Astrocyte (in vitro differentiated cells and primary cell): ENCODE measurements around the gene KLHL10. TPM values are rescaled to one million over a fixed set of nuclear protein-coding genes. Genes with fewer than 3 reads are reported as not detected.

ENCODE experiments used
- DNase-seq: peaks from one replicate; pipeline ENCODE4 v3.0.0-alpha.2; 2010; ENCODE audit warnings: low read depth
- FAIRE-seq: peaks from 2 replicates; lab custom pipeline; 2011; peaks lifted over from hg19 to GRCh38; lab: Jason Lieb, UNC
- H2AFZ ChIP-seq: 2 replicates; pipeline ENCODE4 v1.6.0; 2012; ENCODE audit warnings: low read depth, low read length, inconsistent platforms
- H3K27ac ChIP-seq: 2 replicates; pipeline ENCODE4 v1.5.1; 2011; ENCODE audit warnings: low read depth, low read length, inconsistent platforms
- H3K27me3 ChIP-seq: 2 replicates; pipeline ENCODE4 v1.6.0; 2011; ENCODE audit warnings: low read length, inconsistent platforms; ENCODE audit not compliant: insufficient read depth
- H3K36me3 ChIP-seq: 2 replicates; pipeline ENCODE4 v1.5.1; 2011; ENCODE audit warnings: low read length, inconsistent platforms; ENCODE audit not compliant: insufficient read depth
- H3K4me1 ChIP-seq: 2 replicates; pipeline ENCODE4 v1.5.1; 2011; ENCODE audit warnings: low read length, inconsistent platforms; ENCODE audit not compliant: insufficient read depth
- H3K4me2 ChIP-seq: 2 replicates; pipeline ENCODE4 v1.6.0; 2012; ENCODE audit warnings: low read length, inconsistent platforms
- H3K4me3 ChIP-seq: 2 replicates; pipeline ENCODE4 v1.5.1; 2011; ENCODE audit warnings: low read depth, mild to moderate bottlenecking, low read length, inconsistent platforms; ENCODE audit not compliant: insufficient read depth
- H3K79me2 ChIP-seq: 2 replicates; pipeline ENCODE4 v1.6.0; 2012; ENCODE audit warnings: mild to moderate bottlenecking, low read length, inconsistent platforms; ENCODE audit not compliant: insufficient read depth
- H3K9ac ChIP-seq: 2 replicates; pipeline ENCODE4 v1.6.0; 2012; ENCODE audit warnings: mild to moderate bottlenecking, low read length, inconsistent platforms
- H3K9me3 ChIP-seq: 2 replicates; pipeline ENCODE4 v1.5.1; 2012; ENCODE audit warnings: low read depth, mild to moderate bottlenecking, low read length, inconsistent platforms; ENCODE audit not compliant: insufficient read depth
- H4K20me1 ChIP-seq: 2 replicates; pipeline ENCODE4 v1.6.0; 2012; ENCODE audit warnings: low read length, inconsistent platforms; ENCODE audit not compliant: insufficient read depth
- H3K27ac Mint-ChIP-seq: one replicate; pipeline ENCODE4 v1.8.0; 2021; ENCODE audit warnings: mild to moderate bottlenecking, mixed read lengths; ENCODE audit not compliant: unreplicated experiment
- H3K27me3 Mint-ChIP-seq: one replicate; pipeline ENCODE4 v1.8.0; 2021; ENCODE audit warnings: low read depth, mixed read lengths; ENCODE audit not compliant: unreplicated experiment
- H3K36me3 Mint-ChIP-seq: one replicate; pipeline ENCODE4 v1.8.0; 2021; ENCODE audit warnings: low read depth, mixed read lengths; ENCODE audit not compliant: unreplicated experiment
- H3K4me1 Mint-ChIP-seq: one replicate; pipeline ENCODE4 v1.8.0; 2021; ENCODE audit warnings: low read depth, mixed read lengths; ENCODE audit not compliant: unreplicated experiment
- H3K4me3 Mint-ChIP-seq: one replicate; pipeline ENCODE4 v1.8.0; 2021; ENCODE audit warnings: mild to moderate bottlenecking, moderate library complexity, mixed read lengths; ENCODE audit not compliant: unreplicated experiment
- H3K9me3 Mint-ChIP-seq: one replicate; pipeline ENCODE4 v1.8.0; 2021; ENCODE audit warnings: mild to moderate bottlenecking, mixed read lengths; ENCODE audit not compliant: unreplicated experiment
- EZH2 ChIP-seq: IDR thresholded peaks from 2 replicates; pipeline ENCODE4 v1.6.1; 2012; ENCODE audit warnings: mild to moderate bottlenecking, low read length, inconsistent platforms; ENCODE audit not compliant: insufficient read depth
- total RNA-seq: library from RNA; stranded (reverse); gene quantifications from 2 replicates; pipeline ENCODE4 v1.2.1, GENCODE V29; 2021
- TF ChIP-seq, protein P1 (sequence below): IDR thresholded peaks from 2 replicates; pipeline ENCODE4 v1.5.1; 2011; ENCODE audit warnings: low read depth, mild to moderate bottlenecking, inconsistent platforms, low read length, moderate library complexity; ENCODE audit not compliant: insufficient read depth

KLHL10 gene
- total RNA-seq, 1 donor from 2014 or later = not detected

DNA sequence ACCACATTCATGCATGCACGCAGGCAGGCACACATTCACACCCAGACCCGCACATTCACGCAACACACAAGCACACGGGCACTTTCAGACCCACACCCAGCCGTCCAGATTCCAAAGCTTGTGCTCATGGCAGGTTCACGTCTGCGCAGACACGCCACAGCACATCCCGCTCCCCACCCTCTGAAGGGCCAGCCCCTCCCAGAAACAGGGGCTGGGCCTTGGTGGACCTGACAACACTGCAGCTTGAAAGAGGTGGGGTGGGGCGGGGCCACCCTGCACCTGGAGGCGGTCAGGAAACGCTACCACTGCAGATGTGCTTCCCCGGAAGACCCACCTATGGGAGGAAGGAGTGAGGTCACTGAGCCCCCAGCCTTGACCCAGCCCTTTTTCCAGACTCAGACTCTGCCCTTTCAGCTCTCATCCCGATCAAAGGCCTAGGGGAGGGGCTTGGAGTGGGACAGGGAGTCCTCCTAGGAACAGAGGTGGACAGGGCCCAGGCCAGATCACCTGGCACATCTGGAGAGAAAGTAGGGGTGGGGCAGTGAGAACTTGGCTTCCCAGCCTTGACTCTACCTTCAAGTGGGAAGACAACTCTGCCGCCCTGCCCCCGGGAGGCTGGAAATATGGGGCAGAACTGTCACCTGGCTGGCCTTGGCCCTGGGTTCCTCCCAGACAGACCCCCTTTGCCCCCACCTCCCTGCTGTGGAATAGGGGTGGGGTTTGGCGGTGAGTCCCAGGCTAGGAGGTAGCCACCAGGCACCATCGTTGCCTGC is 36.8 kb upstream of the KLHL10 start:
- Histone ChIP-seq H3K4me3 (no peak overlapping the region), H3K9ac (no peak overlapping the region), H3K36me3 (no peaks in the 10 kb centered on the region), H3K27me3 (no peaks in the 10 kb centered on the region), H3K27ac (no peak overlapping the region), H4K20me1 (peaks cover 7% of the 10 kb centered on the region), H2AFZ (no peak overlapping the region), H3K4me2 (peak overlapping the region; percentile 65), H3K9me3 (no peaks in the 10 kb centered on the region), H3K4me1 (peaks cover 10% of the 10 kb centered on the region), H3K79me2 (no peaks in the 10 kb centered on the region)
- Mint-ChIP-seq H3K9me3 (no peaks in the 10 kb centered on the region), H3K4me1 (peaks cover 14% of the 10 kb centered on the region), H3K36me3 (peaks cover 7% of the 10 kb centered on the region), H3K27ac (peak overlapping the region; percentile 37), H3K4me3 (no peak overlapping the region), H3K27me3 (no peaks in the 10 kb centered on the region)
- DNase-seq (peak; percentile 69), FAIRE-seq (no peak)
- no peak for TF ChIP-seq EZH2
- TF ChIP-seq, protein P1, sequence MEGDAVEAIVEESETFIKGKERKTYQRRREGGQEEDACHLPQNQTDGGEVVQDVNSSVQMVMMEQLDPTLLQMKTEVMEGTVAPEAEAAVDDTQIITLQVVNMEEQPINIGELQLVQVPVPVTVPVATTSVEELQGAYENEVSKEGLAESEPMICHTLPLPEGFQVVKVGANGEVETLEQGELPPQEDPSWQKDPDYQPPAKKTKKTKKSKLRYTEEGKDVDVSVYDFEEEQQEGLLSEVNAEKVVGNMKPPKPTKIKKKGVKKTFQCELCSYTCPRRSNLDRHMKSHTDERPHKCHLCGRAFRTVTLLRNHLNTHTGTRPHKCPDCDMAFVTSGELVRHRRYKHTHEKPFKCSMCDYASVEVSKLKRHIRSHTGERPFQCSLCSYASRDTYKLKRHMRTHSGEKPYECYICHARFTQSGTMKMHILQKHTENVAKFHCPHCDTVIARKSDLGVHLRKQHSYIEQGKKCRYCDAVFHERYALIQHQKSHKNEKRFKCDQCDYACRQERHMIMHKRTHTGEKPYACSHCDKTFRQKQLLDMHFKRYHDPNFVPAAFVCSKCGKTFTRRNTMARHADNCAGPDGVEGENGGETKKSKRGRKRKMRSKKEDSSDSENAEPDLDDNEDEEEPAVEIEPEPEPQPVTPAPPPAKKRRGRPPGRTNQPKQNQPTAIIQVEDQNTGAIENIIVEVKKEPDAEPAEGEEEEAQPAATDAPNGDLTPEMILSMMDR = no peak

DNA sequence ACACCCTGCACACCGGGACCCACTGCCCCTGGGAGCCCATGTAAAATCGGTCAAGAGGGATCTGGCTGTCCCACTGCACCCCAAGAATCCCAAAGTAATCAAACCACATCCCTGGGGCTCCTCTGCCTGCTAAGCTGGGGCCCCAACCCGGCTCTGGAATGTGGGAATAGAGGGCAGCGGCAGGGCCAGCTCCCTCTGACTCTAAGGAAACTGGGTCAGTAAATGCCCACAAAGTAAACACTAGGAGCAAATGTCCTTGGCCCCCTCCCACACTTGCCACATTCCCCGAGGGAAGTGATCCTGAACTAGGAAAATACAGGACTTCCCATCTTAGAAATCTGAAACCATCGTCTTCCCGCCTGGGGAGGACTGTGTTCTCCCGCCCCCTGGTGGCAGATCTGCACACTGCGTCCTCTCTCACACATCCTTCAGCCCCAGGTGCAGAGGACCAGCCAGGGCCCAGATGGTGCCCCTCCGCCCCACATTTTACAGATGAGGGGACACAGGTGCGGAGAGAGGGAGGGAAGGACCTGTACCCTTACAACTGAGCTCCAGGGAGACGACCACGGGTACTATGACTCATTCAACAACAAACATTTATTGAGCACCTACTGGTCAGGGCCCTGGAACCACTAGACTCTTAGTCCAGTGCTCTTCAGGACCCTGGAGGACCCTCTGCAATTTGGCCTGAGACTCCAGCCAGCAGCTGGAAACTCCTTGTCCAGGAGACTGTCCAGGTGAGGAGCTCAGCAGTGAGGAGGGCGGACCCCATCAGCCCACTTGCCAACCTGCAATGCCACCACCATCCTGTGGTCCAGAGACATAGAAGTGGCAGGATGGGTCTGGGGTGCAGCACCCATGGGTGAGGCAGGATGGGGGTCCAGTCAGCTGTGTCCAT is 36.0 kb upstream of the KLHL10 start:
- H3K9ac ChIP-seq = no peak overlapping the region
- peak; percentile 80 for FAIRE-seq

More for the DNA sequence above, 36.0 kb upstream of the KLHL10 start:
- Histone ChIP-seq H3K79me2 (no peaks in the 10 kb centered on the region), H3K4me2 (peak overlapping the region; percentile 65), H3K4me3 (no peak overlapping the region), H3K9me3 (no peaks in the 10 kb centered on the region), H3K27me3 (no peaks in the 10 kb centered on the region), H3K4me1 (peaks cover 10% of the 10 kb centered on the region), H3K27ac (no peak overlapping the region), H2AFZ (no peak overlapping the region), H3K36me3 (peaks cover 5% of the 10 kb centered on the region), H4K20me1 (peaks cover 11% of the 10 kb centered on the region)
- TF ChIP-seq, protein P1 = peak; percentile 91
- TF ChIP-seq EZH2 = no peak
- peaks cover 14% of the 10 kb centered on the region for H3K4me1 Mint-ChIP-seq
- no peak overlapping the region for H3K4me3 Mint-ChIP-seq
- peak overlapping the region; percentile 37 for H3K27ac Mint-ChIP-seq
- peak; percentile 41 for DNase-seq
- H3K27me3 Mint-ChIP-seq = no peaks in the 10 kb centered on the region
- H3K36me3 Mint-ChIP-seq = peaks cover 10% of the 10 kb centered on the region
- no peaks in the 10 kb centered on the region for H3K9me3 Mint-ChIP-seq
